Sigmoid colon (tissue), 7 donors: ENCODE data around the gene RUNX2. TPM values are rescaled to one million over a fixed set of nuclear protein-coding genes. Genes with fewer than 3 reads are reported as not detected.

ENCODE experiments used
- DNase-seq: peaks from one replicate; pipeline ENCODE4 v3.0.0-alpha.2; 2019
- H3K27ac ChIP-seq, 4 donors: fragments of 200-600 bp; sonication (generic); one replicate each; pipeline ENCODE4 v1.5.1; 2016 to 2019; ENCODE audit warnings: mild to moderate bottlenecking in 1 of 4
- H3K27me3 ChIP-seq, 3 donors: fragments of 200-600 bp; sonication (generic); one replicate each; pipeline ENCODE4 v1.5.1; 2019; ENCODE audit warnings: mild to moderate bottlenecking in 1 of 3
- H3K36me3 ChIP-seq, 4 donors: fragments of 200-600 bp; sonication (generic); one replicate each; pipeline ENCODE4 v1.5.1; 2016 to 2019
- H3K4me1 ChIP-seq, 4 donors: fragments of 200-600 bp; sonication (generic); one replicate each; pipeline ENCODE4 v1.5.1; 2017 to 2019
- H3K4me3 ChIP-seq, 4 donors: fragments of 200-600 bp; sonication (generic); one replicate each; pipeline ENCODE4 v1.5.1; 2017 to 2019; ENCODE audit warnings: mild to moderate bottlenecking in 2 of 4, moderate library complexity in 1 of 4
- H3K9me3 ChIP-seq, 4 donors: fragments of 200-600 bp in 3 of 4; sonication (generic) in 3 of 4; one replicate each; pipeline versions ENCODE4 v1.5.1 to v1.6.1; 2013 to 2019
- CTCF ChIP-seq, 4 experiments: fragments of 450-650 bp in 3 of 4; fragments of 200-600 bp in 1 of 4; IDR thresholded peaks; one replicate each; pipeline ENCODE4 v1.5.1; 2016 to 2019; ENCODE audit warnings: antibody characterized with exemption in 4 of 4, mild to moderate bottlenecking in 3 of 4, moderate library complexity in 2 of 4
- EP300 ChIP-seq, 4 donors: sonication (generic); formaldehyde crosslinking; IDR thresholded peaks; one replicate each; pipeline ENCODE4 v1.6.1; 2017; ENCODE audit warnings: antibody characterized with exemption in 4 of 4
- POLR2A ChIP-seq, 2 donors: fragments of 450-650 bp; IDR thresholded peaks; one replicate each; pipeline ENCODE4 v1.6.1; 2016; ENCODE audit warnings: antibody characterized with exemption in 2 of 2, mild to moderate bottlenecking in 2 of 2, moderate library complexity in 2 of 2
- POLR2AphosphoS5 ChIP-seq, 4 donors: sonication (generic); formaldehyde crosslinking; IDR thresholded peaks; one replicate each; pipeline ENCODE4 v1.6.1; 2017; ENCODE audit warnings: antibody characterized with exemption in 4 of 4
- WGBS, 2 donors: extraction: QIAGEN DNeasy Blood & Tissue Kit; methylation state at CpG; one replicate each; pipeline ENCODE4 v1.1.7; 2013; 5-methylcytosine and 5-hydroxymethylcytosine counted together
- intact Hi-C: fragments of 100-400 bp; cut with DNase I; formaldehyde crosslinking; loops from one replicate; pipeline ENCODE4 v1.15.1; 2023
- polyA plus RNA-seq, 3 donors: library from polyadenylated mRNA; stranded (reverse); fragments of 200-250 nt; gene quantifications; one replicate each; pipeline ENCODE4 v1.2.3, GENCODE V29; 2013
- total RNA-seq, 4 donors: library from RNA; depleted of rRNA; stranded (reverse); fragments of >200 nt; gene quantifications; one replicate each; pipeline ENCODE4 v1.1.0, GENCODE V29; 2016
- donor health status: healthy with polysubstance abuse.
- donor health status: Bipolar disorder and iron deficiency.
- donor health status: healthy.

The RUNX2 gene
- total and polyA plus RNA-seq, 7 donors: 0.92 to 4.7 (median 2.9) TPM

DNA sequence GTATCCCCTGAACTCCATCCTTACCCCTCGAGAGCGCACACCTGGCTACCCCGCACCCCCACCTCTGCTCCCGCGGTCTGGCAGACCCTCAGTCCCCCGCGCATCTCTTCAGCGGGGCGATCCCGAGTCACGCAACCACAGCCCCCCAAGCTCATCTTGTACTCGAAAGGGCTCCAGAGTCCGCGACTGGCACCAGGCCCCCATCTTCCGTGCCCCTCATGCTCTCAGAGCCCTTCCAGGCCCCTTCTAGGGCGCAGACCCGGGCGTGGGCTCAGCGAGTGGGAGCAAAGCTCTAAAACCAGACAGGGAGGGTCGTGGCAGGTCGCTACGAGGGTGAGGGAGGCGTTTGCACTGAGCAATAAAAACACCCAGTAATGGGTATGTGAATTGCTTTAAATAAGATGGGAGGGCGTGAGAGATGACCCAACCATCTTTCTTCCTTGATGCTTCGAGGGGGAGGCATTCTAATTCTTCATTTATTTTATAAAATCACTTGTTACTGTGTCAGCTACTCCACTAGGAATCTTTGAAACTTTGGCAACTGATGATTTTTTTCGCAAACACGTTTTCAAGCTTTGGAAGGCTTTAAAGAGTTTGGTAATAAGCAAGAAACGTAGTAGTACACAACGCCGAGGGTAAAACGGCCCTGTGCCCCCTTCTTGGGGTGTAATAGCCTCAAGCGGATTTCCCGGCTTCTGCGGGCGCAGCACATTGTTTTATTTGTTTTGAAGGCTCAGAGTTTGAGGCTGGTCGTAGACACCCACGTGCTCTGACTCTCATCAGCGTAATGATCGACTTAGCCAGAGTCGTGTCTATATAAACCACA lies 92.2 kb downstream of the RUNX2 start:
- no peaks in the 10 kb centered on the region for H3K9me3 ChIP-seq
- intact Hi-C loops: loop anchor here (5.0 to 10.0 kb wide), 5 partner anchors 135 to 943 kb away; no protein-coding TSS in a partner anchor
- H3K4me3 ChIP-seq: peak overlapping the region; percentile 12 to 70 (median 60)
- no peak for TF ChIP-seq EP300 (IDR thresholded peaks at IDR 0.05)
- peak in 3 of 4 donors; percentile 13 to 42 (median 33) for TF ChIP-seq POLR2AphosphoS5 (IDR thresholded peaks at IDR 0.05)
- TF ChIP-seq POLR2A (IDR thresholded peaks at IDR 0.05): no peak
- no peak for TF ChIP-seq CTCF (IDR thresholded peaks at IDR 0.05)
- H3K36me3 ChIP-seq: no peaks in the 10 kb centered on the region
- peaks cover 8 to 47% (median 19%) of the 10 kb centered on the region in 3 donors for H3K27me3 ChIP-seq
- peak overlapping the region in 1 of 4 donors; percentile 80 for H3K27ac ChIP-seq
- peak; percentile 62 for DNase-seq
- peaks cover 0 to 50% (median 44%) of the 10 kb centered on the region in 4 donors for H3K4me1 ChIP-seq
- WGBS, 2 donors: 4 to 7% methylated on average over 40 of the region's 40 CpGs

- Histone ChIP-seq H3K36me3 (no peaks in the 10 kb centered on the region), H3K4me3 (peak overlapping the region; percentile 51 to 70 (median 60)), H3K27me3 (peaks cover 8 to 47% (median 18%) of the 10 kb centered on the region in 3 donors), H3K27ac (peak overlapping the region; percentile 16 to 80 (median 76)), H3K9me3 (no peaks in the 10 kb centered on the region), H3K4me1 (peaks cover 0 to 50% (median 44%) of the 10 kb centered on the region in 4 donors)
- no peak for DNase-seq
- WGBS, 2 donors: 6 to 9% methylated on average over 19 of the region's 19 CpGs
- no peak for TF ChIP-seq POLR2A (IDR thresholded peaks at IDR 0.05)
- TF ChIP-seq POLR2AphosphoS5 (IDR thresholded peaks at IDR 0.05): peak in 3 of 4 donors; percentile 0 to 47 (median 35)
- intact Hi-C loops: loop anchor here (1.0 to 10.0 kb wide), 7 partner anchors 44 to 944 kb away; partner anchors contain the start of gene SUPT3H
Measured at GRCh38 chr6:45420909-45421708, 93.0 kb downstream of the RUNX2 start.

DNA sequence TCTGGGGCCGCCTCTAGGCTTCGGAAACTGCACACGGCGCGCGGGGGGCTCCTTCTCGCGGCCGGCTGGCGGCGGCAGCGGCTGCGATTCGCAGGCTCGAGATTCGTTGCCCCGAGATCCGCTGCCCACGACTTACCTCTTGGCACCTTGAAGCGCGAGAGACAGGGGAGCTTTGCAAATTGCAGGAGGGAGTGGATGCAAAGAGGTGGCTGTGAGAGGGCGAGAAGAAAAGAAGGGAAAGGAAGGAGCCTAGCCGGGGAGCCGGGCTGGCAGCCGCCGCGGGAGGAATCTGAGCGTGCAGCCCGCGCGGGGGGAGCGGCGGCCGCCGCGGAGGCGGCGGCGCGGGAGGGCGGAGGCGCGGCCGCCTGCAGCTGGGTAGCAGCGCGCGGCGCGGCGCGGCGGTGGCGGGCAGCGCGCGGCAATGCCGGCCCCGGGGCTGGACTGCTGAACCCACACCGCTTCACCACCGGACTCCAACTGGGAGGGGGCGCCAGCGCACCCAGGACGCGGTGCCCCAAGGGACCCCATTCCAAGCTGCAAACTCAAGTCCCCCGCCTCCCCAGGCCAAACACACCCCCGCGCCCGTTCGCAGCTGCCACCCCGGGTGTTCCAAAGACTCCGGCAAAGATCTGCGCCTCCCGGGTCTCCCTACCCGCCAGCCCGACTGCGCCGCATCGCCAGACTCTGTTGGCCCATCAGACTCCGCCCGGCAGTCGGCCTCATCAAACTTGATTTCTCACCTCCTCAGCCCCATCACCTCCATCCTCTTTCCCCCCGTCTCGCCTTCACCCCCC lies 93.8 kb downstream of the RUNX2 start:
- Histone ChIP-seq H3K9me3 (no peaks in the 10 kb centered on the region), H3K4me3 (peak overlapping the region; percentile 51 to 70 (median 60)), H3K27ac (peak overlapping the region; percentile 34 to 80 (median 76)), H3K36me3 (no peaks in the 10 kb centered on the region), H3K27me3 (peaks cover 8 to 47% (median 18%) of the 10 kb centered on the region in 3 donors), H3K4me1 (peaks cover 0 to 50% (median 40%) of the 10 kb centered on the region in 4 donors)
- peak in 1 of 4 donors; percentile 13 for TF ChIP-seq POLR2AphosphoS5 (IDR thresholded peaks at IDR 0.05)
- TF ChIP-seq POLR2A (IDR thresholded peaks at IDR 0.05): no peak
- TF ChIP-seq CTCF (IDR thresholded peaks at IDR 0.05): peak in 1 of 4 experiments; percentile 37
- TF ChIP-seq EP300 (IDR thresholded peaks at IDR 0.05): no peak
- 0 to 1% methylated on average over 83 of the region's 83 CpGs for WGBS, 2 donors
- DNase-seq: peak; percentile 78
- intact Hi-C loops: loop anchor here (1.0 to 10.0 kb wide), 7 partner anchors 45 to 945 kb away; partner anchors contain the start of gene SUPT3H

GRCh38 chr6:45422503-45423110 lies 94.5 kb downstream of the RUNX2 start:
- Histone ChIP-seq H3K27ac (peak overlapping the region; percentile 34 to 80 (median 76)), H3K27me3 (peaks cover 8 to 43% (median 18%) of the 10 kb centered on the region in 3 donors), H3K4me3 (peak overlapping the region; percentile 51 to 70 (median 60)), H3K4me1 (peaks cover 0 to 50% (median 40%) of the 10 kb centered on the region in 4 donors), H3K36me3 (no peaks in the 10 kb centered on the region), H3K9me3 (no peaks in the 10 kb centered on the region)
- intact Hi-C loops: loop anchor here (5.0 to 10.0 kb wide), 5 partner anchors 132 to 945 kb away; no protein-coding TSS in a partner anchor
- TF ChIP-seq CTCF (IDR thresholded peaks at IDR 0.05): no peak
- no peak for TF ChIP-seq POLR2AphosphoS5 (IDR thresholded peaks at IDR 0.05)
- no peak for TF ChIP-seq EP300 (IDR thresholded peaks at IDR 0.05)
- TF ChIP-seq POLR2A (IDR thresholded peaks at IDR 0.05): no peak
- WGBS, 2 donors: 0 to 1% methylated on average over 55 of the region's 55 CpGs
- DNase-seq: peak; percentile 78
